GM23248 (cell line): ENCODE results near the gene TIGIT. TPM values are rescaled to one million over a fixed set of nuclear protein-coding genes. Genes with fewer than 3 reads are reported as not detected.

ENCODE experiments used
- DNase-seq: peaks from one replicate; pipeline ENCODE4 v3.0.0-alpha.2; 2015
- H2AFZ ChIP-seq: fragments of 200-600 bp; sonication (generic); 2 replicates; pipeline ENCODE4 v1.6.1; 2016; ENCODE audit warnings: antibody characterized with exemption
- H3F3A ChIP-seq: fragments of 200-600 bp; sonication (generic); 2 replicates; pipeline ENCODE4 v1.6.1; 2016; ENCODE audit warnings: mild to moderate bottlenecking, antibody characterized with exemption, mixed run types; ENCODE audit not compliant: insufficient read depth
- H3K27ac ChIP-seq: fragments of 200-600 bp; sonication (generic); 2 replicates; pipeline ENCODE4 v1.5.1; 2016; ENCODE audit warnings: mild to moderate bottlenecking
- H3K27me3 ChIP-seq: fragments of 200-600 bp; sonication (generic); replicated peaks from 2 replicates; pipeline ENCODE4 v1.6.1; 2016; ENCODE audit warnings: mild to moderate bottlenecking; ENCODE audit not compliant: insufficient read depth
- H3K36me3 ChIP-seq: fragments of 200-600 bp; sonication (generic); 2 replicates; pipeline ENCODE4 v1.6.1; 2016; ENCODE audit warnings: low read depth, mild to moderate bottlenecking
- H3K4me1 ChIP-seq: fragments of 200-600 bp; sonication (generic); 2 replicates; pipeline ENCODE4 v1.6.1; 2016; ENCODE audit warnings: mild to moderate bottlenecking; ENCODE audit not compliant: insufficient read depth
- H3K4me2 ChIP-seq: fragments of 200-600 bp; sonication (generic); one replicate; pipeline ENCODE4 v1.6.1; 2016; ENCODE audit warnings: mild to moderate bottlenecking; ENCODE audit not compliant: unreplicated experiment
- H3K4me3 ChIP-seq: fragments of 200-600 bp; sonication (generic); 2 replicates; pipeline ENCODE4 v1.5.1; 2016; ENCODE audit warnings: mild to moderate bottlenecking
- H3K79me2 ChIP-seq: fragments of 200-600 bp; sonication (generic); 2 replicates; pipeline ENCODE4 v1.6.1; 2016; ENCODE audit warnings: mild to moderate bottlenecking; ENCODE audit not compliant: insufficient read depth
- H3K9ac ChIP-seq: fragments of 200-600 bp; sonication (generic); 2 replicates; pipeline ENCODE4 v1.6.1; 2016; ENCODE audit warnings: mild to moderate bottlenecking
- H3K9me2 ChIP-seq: fragments of 200-600 bp; sonication (generic); 2 replicates; pipeline ENCODE4 v1.6.1; 2016; ENCODE audit warnings: mixed run types, mild to moderate bottlenecking, moderate library complexity; ENCODE audit not compliant: insufficient read depth
- H3K9me3 ChIP-seq: fragments of 200-600 bp; sonication (generic); one replicate; pipeline ENCODE4 v1.6.1; 2017; ENCODE audit warnings: low read depth
- H4K20me1 ChIP-seq: fragments of 200-600 bp; sonication (generic); 2 replicates; pipeline ENCODE4 v1.6.0; 2016; ENCODE audit not compliant: insufficient read depth
- EZH2 ChIP-seq: fragments of 200-600 bp; sonication (generic); IDR thresholded peaks from 2 replicates; pipeline ENCODE4 v1.6.1; 2018; ENCODE audit warnings: antibody characterized with exemption, mild to moderate bottlenecking; ENCODE audit not compliant: insufficient read depth, poor library complexity, severe bottlenecking
- EZH2phosphoT487 ChIP-seq: fragments of 200-600 bp; sonication (generic); IDR thresholded peaks from 2 replicates; pipeline ENCODE4 v1.6.1; 2018; ENCODE audit warnings: antibody characterized with exemption, moderate library complexity, mild to moderate bottlenecking, low read depth; ENCODE audit not compliant: insufficient read depth
- WGBS, 2 experiments: methylation state at CpG; one replicate each; pipeline ENCODE4 v1.1.6; 2015 to 2017; ENCODE audit warnings: low lambda C conversion rate in 2 of 2, low coverage in 1 of 2; ENCODE audit errors: missing lambda C conversion rate in 2 of 2; 5-methylcytosine and 5-hydroxymethylcytosine counted together
- in situ Hi-C: fragments of 300-500 bp; cut with MboI; formaldehyde crosslinking; loops from 2 replicates; pipeline ENCODE4 v1.15.0; 2020
- polyA plus RNA-seq: library from polyadenylated mRNA; unstranded; fragments of >200 nt; fragmentation: Nextera tagmentation; extraction: Ambion mirVana; gene quantifications from 2 replicates; pipeline ENCODE4 v1.2.1, GENCODE V29; 2016
- total RNA-seq: library from RNA; depleted of rRNA; stranded (reverse); fragments of >200 nt; shearing (Covaris generic); gene quantifications from 2 replicates; pipeline ENCODE4 v1.2.3, GENCODE V29; 2014

Gene TIGIT
- total and polyA plus RNA-seq, 2 experiments from 2014 or later = not detected

DNA sequence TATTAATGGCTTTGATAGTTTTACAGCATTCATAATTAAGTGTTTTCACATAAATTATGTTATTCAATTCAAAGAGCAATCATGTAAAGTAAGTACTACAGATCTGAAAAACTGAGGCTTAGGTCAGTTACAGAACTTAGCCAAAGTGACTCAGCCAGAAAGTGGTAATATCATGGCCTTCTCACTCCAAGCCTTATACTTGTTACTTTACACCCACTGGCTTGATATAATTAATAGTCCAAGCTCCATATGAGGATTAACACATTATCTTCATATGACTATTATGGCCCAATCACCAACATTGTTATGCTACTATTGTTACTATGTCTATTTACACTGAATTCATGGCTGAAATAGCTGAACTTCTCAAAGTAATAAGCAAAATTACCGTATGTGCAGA, 50.7 kb downstream of the TIGIT start:
- Histone ChIP-seq H4K20me1 (no peaks in the 10 kb centered on the region), H3K9me3 (no peaks in the 10 kb centered on the region), H2AFZ (no peak overlapping the region), H3K9me2 (no peaks in the 10 kb centered on the region), H3K79me2 (no peaks in the 10 kb centered on the region), H3K4me2 (no peak overlapping the region), H3K27me3 (no peaks in the 10 kb centered on the region), H3K36me3 (0 out of 2 replicates have a peak, but pooled peaks cover 4% of the 10 kb centered on the region), H3F3A (no peaks in the 10 kb centered on the region), H3K27ac (no peak overlapping the region), H3K4me1 (no peaks in the 10 kb centered on the region), H3K4me3 (no peak overlapping the region), H3K9ac (no peak overlapping the region)
- WGBS, 2 experiments = 71 to 73% methylated on average over 1 of the region's 1 CpG
- DNase-seq = no peak
- TF ChIP-seq EZH2 = no peak
- no peak for TF ChIP-seq EZH2phosphoT487
- in situ Hi-C loops = no loop called here

DNA sequence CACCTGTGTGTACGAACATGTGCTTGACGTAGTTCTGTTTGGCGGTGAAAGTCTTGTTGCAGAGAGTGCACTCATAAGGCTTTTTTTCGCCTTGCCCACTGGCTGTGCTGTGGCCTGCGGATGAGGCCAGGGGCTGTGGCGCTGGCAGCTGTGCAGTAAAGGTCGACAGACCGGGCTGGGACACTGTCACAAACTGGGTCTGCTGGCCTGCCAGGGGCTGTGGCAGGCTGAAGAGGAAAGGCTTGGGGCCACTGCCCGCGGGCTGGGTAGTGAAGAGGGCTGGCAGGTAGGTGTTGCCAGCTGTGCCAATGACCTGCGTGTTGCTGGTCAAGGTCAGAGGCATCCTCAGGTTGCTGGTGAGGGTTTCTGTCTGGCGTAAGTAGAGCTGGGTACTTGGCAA, 56.4 kb downstream of the TIGIT start:
- Histone ChIP-seq H3K4me1 (no peaks in the 10 kb centered on the region), H3K4me3 (no peak overlapping the region), H3K27ac (no peak overlapping the region), H4K20me1 (no peaks in the 10 kb centered on the region), H3K9me3 (no peaks in the 10 kb centered on the region), H3K4me2 (no peak overlapping the region), H3F3A (no peaks in the 10 kb centered on the region), H3K79me2 (no peaks in the 10 kb centered on the region), H3K9me2 (no peaks in the 10 kb centered on the region), H3K9ac (no peak overlapping the region), H3K36me3 (0 out of 2 replicates have a peak, but pooled peaks cover 2% of the 10 kb centered on the region), H3K27me3 (no peaks in the 10 kb centered on the region), H2AFZ (no peak overlapping the region)
- TF ChIP-seq EZH2 = no peak
- no peak for TF ChIP-seq EZH2phosphoT487
- DNase-seq = no peak
- in situ Hi-C loops = loop anchor here (25.0 kb wide), 2 partner anchors 1087 to 1462 kb away; no protein-coding TSS in a partner anchor
- 96 to 97% methylated on average over 12 of the region's 12 CpGs for WGBS, 2 experiments

DNA sequence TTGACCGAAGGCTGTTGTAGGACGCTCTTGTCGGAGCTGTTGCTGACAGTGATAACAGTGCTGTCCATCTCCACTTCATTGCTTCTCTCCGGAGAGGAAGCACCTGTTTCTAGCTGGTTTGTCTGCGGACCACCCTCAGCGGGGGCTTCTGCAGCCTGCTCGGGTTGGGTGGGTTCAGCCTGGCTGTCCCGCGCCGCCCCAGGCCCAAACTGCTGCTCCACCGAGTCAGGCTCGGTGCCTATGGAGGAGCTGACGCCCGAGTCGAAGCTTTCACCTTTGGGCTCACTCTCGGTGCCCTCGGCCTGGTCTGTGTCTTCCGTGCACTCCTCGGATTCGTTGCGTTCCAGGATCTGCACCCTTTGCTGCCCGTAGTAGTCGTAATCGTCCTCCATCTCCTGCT, 56.9 kb downstream of the TIGIT start:
- no peaks in the 10 kb centered on the region for H4K20me1 ChIP-seq
- no peaks in the 10 kb centered on the region for H3K9me3 ChIP-seq
- H3F3A ChIP-seq = no peaks in the 10 kb centered on the region
- no peak for TF ChIP-seq EZH2phosphoT487
- TF ChIP-seq EZH2 = no peak
- H3K4me1 ChIP-seq = no peaks in the 10 kb centered on the region
- H2AFZ ChIP-seq = no peak overlapping the region
- no peak overlapping the region for H3K4me2 ChIP-seq
- no peaks in the 10 kb centered on the region for H3K36me3 ChIP-seq
- no peak overlapping the region for H3K4me3 ChIP-seq
- 94 to 96% methylated on average over 24 of the region's 24 CpGs for WGBS, 2 experiments
- H3K27ac ChIP-seq = no peak overlapping the region
- in situ Hi-C loops = loop anchor here (25.0 kb wide), 2 partner anchors 1087 to 1462 kb away; no protein-coding TSS in a partner anchor
- no peaks in the 10 kb centered on the region for H3K9me2 ChIP-seq
- DNase-seq = no peak
- H3K27me3 ChIP-seq = no peaks in the 10 kb centered on the region
- no peaks in the 10 kb centered on the region for H3K79me2 ChIP-seq
- H3K9ac ChIP-seq = no peak overlapping the region

DNA sequence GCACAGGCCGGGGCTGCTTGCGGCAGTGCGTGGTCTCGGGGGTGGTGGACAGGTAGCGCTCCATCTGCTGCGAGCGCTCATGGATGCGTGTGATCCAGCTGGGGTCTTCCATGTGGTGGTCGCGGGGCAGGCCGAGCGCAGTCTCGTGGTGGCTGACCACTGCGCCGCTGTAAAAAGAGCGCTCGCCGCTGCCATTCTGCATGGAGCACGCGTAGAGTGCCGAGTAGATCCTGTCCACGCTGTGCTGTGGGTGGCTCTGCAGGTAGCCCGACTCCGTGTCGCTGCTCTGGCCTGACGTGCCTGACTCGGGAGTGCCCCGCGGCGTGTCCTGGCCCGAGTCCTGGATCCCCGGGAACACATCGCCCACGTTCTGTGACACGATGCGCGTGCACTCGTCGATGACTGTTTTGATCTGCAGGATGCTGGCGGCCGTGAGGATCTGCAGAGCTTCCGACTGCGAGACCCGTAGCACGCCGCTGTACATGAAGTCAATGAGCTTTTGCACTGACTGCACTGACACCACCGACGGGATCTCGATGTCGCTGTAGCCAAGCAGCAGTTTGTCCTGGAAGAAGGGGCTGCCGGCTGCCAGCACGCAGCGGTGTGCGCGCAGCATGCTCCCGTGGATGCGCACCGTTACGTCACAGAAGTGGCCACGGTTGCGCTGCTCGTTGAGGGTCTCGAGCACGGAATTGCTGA, 57.4 kb downstream of the TIGIT start:
- Histone ChIP-seq H3K79me2 (no peaks in the 10 kb centered on the region), H3K9me3 (no peaks in the 10 kb centered on the region), H3K4me2 (no peak overlapping the region), H3K27ac (no peak overlapping the region), H3K9me2 (no peaks in the 10 kb centered on the region), H3F3A (no peaks in the 10 kb centered on the region), H4K20me1 (no peaks in the 10 kb centered on the region), H3K36me3 (no peaks in the 10 kb centered on the region), H3K4me3 (no peak overlapping the region), H2AFZ (no peak overlapping the region), H3K27me3 (no peaks in the 10 kb centered on the region), H3K4me1 (no peaks in the 10 kb centered on the region), H3K9ac (no peak overlapping the region)
- DNase-seq = no peak
- no peak for TF ChIP-seq EZH2
- no peak for TF ChIP-seq EZH2phosphoT487
- WGBS, 2 experiments = 97 to 98% methylated on average over 50 to 64 of the region's 64 CpGs
- in situ Hi-C loops = loop anchor here (25.0 kb wide), 2 partner anchors 1086 to 1461 kb away; no protein-coding TSS in a partner anchor

DNA sequence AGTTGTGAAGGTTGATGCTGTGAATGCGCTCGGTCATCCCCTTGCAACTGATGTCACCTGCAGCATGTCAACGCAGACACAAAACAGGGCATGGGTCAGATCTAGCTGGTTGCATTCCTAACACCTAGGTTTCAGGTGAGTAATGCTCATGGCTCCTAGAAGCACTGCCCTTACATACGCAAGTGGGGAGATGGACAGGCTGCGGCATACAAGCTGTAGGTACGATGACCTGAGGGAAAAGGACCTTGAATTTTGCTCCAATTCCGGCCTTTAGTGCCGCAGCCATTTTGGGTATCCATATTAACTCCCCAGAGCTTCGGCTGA, 58.0 kb downstream of the TIGIT start:
- Histone ChIP-seq H2AFZ (no peak overlapping the region), H3K9me2 (no peaks in the 10 kb centered on the region), H3K4me3 (no peak overlapping the region), H4K20me1 (no peaks in the 10 kb centered on the region), H3K4me2 (no peak overlapping the region), H3F3A (no peaks in the 10 kb centered on the region), H3K27me3 (no peaks in the 10 kb centered on the region), H3K36me3 (no peaks in the 10 kb centered on the region), H3K9ac (no peak overlapping the region), H3K9me3 (no peaks in the 10 kb centered on the region), H3K27ac (no peak overlapping the region), H3K79me2 (no peaks in the 10 kb centered on the region), H3K4me1 (no peaks in the 10 kb centered on the region)
- no peak for DNase-seq
- no peak for TF ChIP-seq EZH2
- no peak for TF ChIP-seq EZH2phosphoT487
- 95 to 98% methylated on average over 9 of the region's 9 CpGs for WGBS, 2 experiments
- in situ Hi-C loops = loop anchor here (25.0 kb wide), 2 partner anchors 1086 to 1461 kb away; no protein-coding TSS in a partner anchor
